ENCODE data around the gene CCDC93.

GRCh38 chr2:117931266-117931665 lies 82.6 kb downstream of the CCDC93 start:
- TF ChIP-seq CTCF (IDR thresholded peaks at IDR 0.05 in 2 of 3, conservative IDR thresholded peaks at IDR 0.05 in 1 of 3; ENCODE audit: borderline replicate concordance in 1 of 3, insufficient read depth in 1 of 3, low read depth in 2 of 3, low read length in 2 of 3) (no peak), EGR1 (IDR thresholded peaks at IDR 0.05; ENCODE audit: low read depth) (no peak)
